Measurements from ENCODE around the gene UBR2.
"Not testable (repeated sequence)": the region's sequence is repeated elsewhere in the genome, so short reads cannot be mapped to it uniquely, and the experiment has no call there.

Gene UBR2

DNA sequence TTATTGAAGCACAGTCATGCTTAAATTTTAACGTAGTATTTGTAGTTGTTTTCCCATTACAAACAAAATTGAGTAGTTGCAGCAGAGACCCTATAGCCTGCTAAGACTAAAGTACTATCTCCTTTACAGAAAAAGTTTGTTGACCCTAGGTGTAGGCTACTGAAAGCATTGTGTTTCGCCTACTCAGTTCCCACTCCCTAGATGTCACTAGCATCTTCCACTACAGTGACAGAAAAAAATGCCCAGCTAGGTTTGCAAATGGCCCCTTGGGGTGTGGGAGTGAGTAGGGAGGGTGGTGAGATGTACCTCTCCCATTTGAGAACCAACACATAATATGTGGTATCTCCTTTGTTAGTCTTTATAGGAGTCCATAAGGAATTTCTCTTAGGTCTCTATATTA, 34.5 kb downstream of the UBR2 start:
- H3K9ac ChIP-seq (ENCODE audit: low read length): no peak overlapping the region
- no peaks in the 10 kb centered on the region for H3K36me3 ChIP-seq (ENCODE audit: control insufficient read depth, insufficient read depth, low read length)
- H3K4me1 ChIP-seq (ENCODE audit: control insufficient read depth, insufficient read depth, low read length): no peaks in the 10 kb centered on the region
- H3K9me3 ChIP-seq (ENCODE audit: control insufficient read depth, low read length): no peaks in the 10 kb centered on the region
- H3K27me3 ChIP-seq (ENCODE audit: control insufficient read depth, insufficient read depth, low read length): no peaks in the 10 kb centered on the region
- no peak overlapping the region for H3K4me3 ChIP-seq (ENCODE audit: low read length)

- Histone ChIP-seq H3K36me3 (ENCODE audit: control insufficient read depth, insufficient read depth, low read length) (no peaks in the 10 kb centered on the region), H3K27me3 (ENCODE audit: control insufficient read depth, insufficient read depth, low read length) (no peaks in the 10 kb centered on the region), H3K4me1 (ENCODE audit: control insufficient read depth, insufficient read depth, low read length) (no peaks in the 10 kb centered on the region), H3K9me3 (ENCODE audit: control insufficient read depth, low read length) (no peaks in the 10 kb centered on the region), H3K9ac (ENCODE audit: low read length) (no peak overlapping the region), H3K4me3 (ENCODE audit: low read length) (no peak overlapping the region)
These were observed 35.7 kb downstream of the UBR2 start for GRCh38 chr6:42599558-42599957.

- Histone ChIP-seq H3K4me1 (ENCODE audit: control insufficient read depth, insufficient read depth, low read length) (no peaks in the 10 kb centered on the region), H3K36me3 (ENCODE audit: control insufficient read depth, insufficient read depth, low read length) (no peaks in the 10 kb centered on the region), H3K9ac (ENCODE audit: low read length) (no peak overlapping the region)
These were observed 40.3 kb downstream of the UBR2 start for GRCh38 chr6:42604150-42604549.

DNA sequence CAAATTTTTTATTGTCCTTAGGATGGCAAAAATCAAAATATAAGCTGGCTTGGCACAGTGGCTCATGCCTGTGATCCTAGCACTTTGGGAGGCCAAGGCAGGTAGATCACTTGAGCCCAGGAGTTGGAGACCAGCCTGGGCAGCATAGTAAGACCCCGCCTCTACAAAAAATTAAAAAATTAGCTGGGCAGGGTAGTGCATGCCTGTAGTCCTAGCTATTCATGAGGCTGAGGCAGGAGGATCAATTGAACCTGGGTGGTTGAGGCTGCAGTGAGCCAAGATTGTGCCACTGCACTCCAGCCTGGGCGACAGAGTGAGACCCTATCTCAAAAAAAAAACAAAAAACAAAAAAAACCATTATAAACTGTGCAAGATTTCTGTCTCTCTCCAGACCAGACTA, 40.9 kb downstream of the UBR2 start:
- H3K36me3 ChIP-seq (ENCODE audit: control insufficient read depth, insufficient read depth, low read length); H3K9me3 ChIP-seq (ENCODE audit: control insufficient read depth, low read length): not testable (repeated sequence)

More at GRCh38 chr6:42604150-42604549, 40.3 kb downstream of the UBR2 start:
- Histone ChIP-seq H3K9me3 (ENCODE audit: control insufficient read depth, low read length) (no peaks in the 10 kb centered on the region), H3K4me3 (ENCODE audit: low read length) (no peak overlapping the region), H3K27me3 (ENCODE audit: control insufficient read depth, insufficient read depth, low read length) (no peaks in the 10 kb centered on the region)

GRCh38 chr6:42610416-42610815, 46.6 kb downstream of the UBR2 start:
- Histone ChIP-seq H3K4me3 (ENCODE audit: low read length) (no peak overlapping the region), H3K9me3 (ENCODE audit: control insufficient read depth, low read length) (no peaks in the 10 kb centered on the region), H3K36me3 (ENCODE audit: control insufficient read depth, insufficient read depth, low read length) (no peaks in the 10 kb centered on the region), H3K4me1 (ENCODE audit: control insufficient read depth, insufficient read depth, low read length) (no peaks in the 10 kb centered on the region), H3K9ac (ENCODE audit: low read length) (no peak overlapping the region), H3K27me3 (ENCODE audit: control insufficient read depth, insufficient read depth, low read length) (no peaks in the 10 kb centered on the region)

More for the DNA sequence above, 40.9 kb downstream of the UBR2 start:
- H3K27me3 ChIP-seq (ENCODE audit: control insufficient read depth, insufficient read depth, low read length); H3K4me3 ChIP-seq (ENCODE audit: low read length); H3K9ac ChIP-seq (ENCODE audit: low read length); H3K4me1 ChIP-seq (ENCODE audit: control insufficient read depth, insufficient read depth, low read length): not testable (repeated sequence)

- H3K4me1 ChIP-seq (ENCODE audit: control insufficient read depth, insufficient read depth, low read length): no peaks in the 10 kb centered on the region
- no peak overlapping the region for H3K4me3 ChIP-seq (ENCODE audit: low read length)
- no peak overlapping the region for H3K9ac ChIP-seq (ENCODE audit: low read length)
- H3K9me3 ChIP-seq (ENCODE audit: control insufficient read depth, low read length): no peaks in the 10 kb centered on the region
- H3K27me3 ChIP-seq (ENCODE audit: control insufficient read depth, insufficient read depth, low read length): no peaks in the 10 kb centered on the region
- H3K36me3 ChIP-seq (ENCODE audit: control insufficient read depth, insufficient read depth, low read length): peaks cover 4% of the 10 kb centered on the region
These were observed 51.7 kb downstream of the UBR2 start for GRCh38 chr6:42615518-42615917.

GRCh38 chr6:42616716-42617115, 52.9 kb downstream of the UBR2 start:
- Histone ChIP-seq H3K9ac (ENCODE audit: low read length) (no peak overlapping the region), H3K4me1 (ENCODE audit: control insufficient read depth, insufficient read depth, low read length) (no peaks in the 10 kb centered on the region), H3K9me3 (ENCODE audit: control insufficient read depth, low read length) (no peaks in the 10 kb centered on the region), H3K4me3 (ENCODE audit: low read length) (no peak overlapping the region), H3K36me3 (ENCODE audit: control insufficient read depth, insufficient read depth, low read length) (peaks cover 4% of the 10 kb centered on the region), H3K27me3 (ENCODE audit: control insufficient read depth, insufficient read depth, low read length) (no peaks in the 10 kb centered on the region)

GRCh38 chr6:42618105-42618504, 54.3 kb downstream of the UBR2 start:
- Histone ChIP-seq H3K27me3 (ENCODE audit: control insufficient read depth, insufficient read depth, low read length) (no peaks in the 10 kb centered on the region), H3K4me1 (ENCODE audit: control insufficient read depth, insufficient read depth, low read length) (no peaks in the 10 kb centered on the region), H3K9ac (ENCODE audit: low read length) (no peak overlapping the region), H3K4me3 (ENCODE audit: low read length) (no peak overlapping the region), H3K36me3 (ENCODE audit: control insufficient read depth, insufficient read depth, low read length) (peaks cover 4% of the 10 kb centered on the region), H3K9me3 (ENCODE audit: control insufficient read depth, low read length) (no peaks in the 10 kb centered on the region)

- H3K27me3 ChIP-seq (ENCODE audit: control insufficient read depth, insufficient read depth, low read length): no peaks in the 10 kb centered on the region
- peaks cover 4% of the 10 kb centered on the region for H3K36me3 ChIP-seq (ENCODE audit: control insufficient read depth, insufficient read depth, low read length)
- no peaks in the 10 kb centered on the region for H3K4me1 ChIP-seq (ENCODE audit: control insufficient read depth, insufficient read depth, low read length)
- H3K4me3 ChIP-seq (ENCODE audit: low read length): no peak overlapping the region
- H3K9me3 ChIP-seq (ENCODE audit: control insufficient read depth, low read length): no peaks in the 10 kb centered on the region
- H3K9ac ChIP-seq (ENCODE audit: low read length): no peak overlapping the region
These were observed 54.9 kb downstream of the UBR2 start for GRCh38 chr6:42618686-42619085.

DNA sequence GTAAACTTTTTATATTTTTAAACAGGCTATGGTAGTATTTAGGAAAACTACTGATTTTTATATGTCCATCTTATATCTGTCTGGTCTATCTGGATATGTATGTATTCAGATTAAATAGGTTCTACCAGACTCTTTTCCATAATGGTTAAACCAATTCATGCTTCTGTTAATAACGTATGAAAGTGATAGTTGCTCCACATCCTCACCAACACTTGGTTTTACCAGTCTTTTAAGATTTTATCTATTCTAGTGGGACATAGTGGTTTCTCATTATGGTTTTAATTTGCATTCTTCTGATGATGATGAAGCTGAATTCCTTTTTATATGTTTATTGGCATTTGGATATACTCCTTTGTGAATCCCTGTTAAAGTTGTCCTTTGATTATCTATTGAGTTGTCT, 56.1 kb downstream of the UBR2 start:
- Histone ChIP-seq H3K36me3 (ENCODE audit: control insufficient read depth, insufficient read depth, low read length) (peaks cover 4% of the 10 kb centered on the region), H3K4me3 (ENCODE audit: low read length) (no peak overlapping the region), H3K4me1 (ENCODE audit: control insufficient read depth, insufficient read depth, low read length) (no peaks in the 10 kb centered on the region), H3K27me3 (ENCODE audit: control insufficient read depth, insufficient read depth, low read length) (no peaks in the 10 kb centered on the region), H3K9me3 (ENCODE audit: control insufficient read depth, low read length) (no peaks in the 10 kb centered on the region), H3K9ac (ENCODE audit: low read length) (no peak overlapping the region)

- Histone ChIP-seq H3K9me3 (ENCODE audit: control insufficient read depth, low read length) (no peaks in the 10 kb centered on the region), H3K9ac (ENCODE audit: low read length) (no peak overlapping the region), H3K36me3 (ENCODE audit: control insufficient read depth, insufficient read depth, low read length) (no peaks in the 10 kb centered on the region), H3K4me3 (ENCODE audit: low read length) (no peak overlapping the region), H3K27me3 (ENCODE audit: control insufficient read depth, insufficient read depth, low read length) (no peaks in the 10 kb centered on the region), H3K4me1 (ENCODE audit: control insufficient read depth, insufficient read depth, low read length) (peaks cover 6% of the 10 kb centered on the region)
These were observed 60.8 kb downstream of the UBR2 start for GRCh38 chr6:42624601-42625000.

- H3K27me3 ChIP-seq (ENCODE audit: control insufficient read depth, insufficient read depth, low read length): no peaks in the 10 kb centered on the region
- no peaks in the 10 kb centered on the region for H3K9me3 ChIP-seq (ENCODE audit: control insufficient read depth, low read length)
- H3K4me3 ChIP-seq (ENCODE audit: low read length): no peak overlapping the region
- H3K36me3 ChIP-seq (ENCODE audit: control insufficient read depth, insufficient read depth, low read length): no peaks in the 10 kb centered on the region
- no peak overlapping the region for H3K9ac ChIP-seq (ENCODE audit: low read length)
- H3K4me1 ChIP-seq (ENCODE audit: control insufficient read depth, insufficient read depth, low read length): peaks cover 6% of the 10 kb centered on the region
These were observed 63.2 kb downstream of the UBR2 start for GRCh38 chr6:42627044-42627443.

GRCh38 chr6:42627674-42628073, 63.8 kb downstream of the UBR2 start:
- Histone ChIP-seq H3K36me3 (ENCODE audit: control insufficient read depth, insufficient read depth, low read length) (no peaks in the 10 kb centered on the region), H3K9ac (ENCODE audit: low read length) (no peak overlapping the region), H3K4me1 (ENCODE audit: control insufficient read depth, insufficient read depth, low read length) (peaks cover 6% of the 10 kb centered on the region)

More at GRCh38 chr6:42627674-42628073, 63.8 kb downstream of the UBR2 start:
- Histone ChIP-seq H3K4me3 (ENCODE audit: low read length) (no peak overlapping the region), H3K9me3 (ENCODE audit: control insufficient read depth, low read length) (no peaks in the 10 kb centered on the region), H3K27me3 (ENCODE audit: control insufficient read depth, insufficient read depth, low read length) (no peaks in the 10 kb centered on the region)
